Neural cell (in vitro differentiated cells): Measurements from ENCODE around the gene CPNE4. TPM values are rescaled to one million over a fixed set of nuclear protein-coding genes. Genes with fewer than 3 reads are reported as not detected.

ENCODE experiments used
- H2AFZ ChIP-seq: fragments of 200-600, 300-800 bp; sonication (generic), shearing (Covaris generic); 2 replicates; pipeline ENCODE4 v1.6.0; 2014; ENCODE audit warnings: low read depth, mild to moderate bottlenecking, antibody characterized with exemption, low read length, moderate library complexity
- H3F3A ChIP-seq: fragments of 200-600 bp; shearing (Covaris generic); 2 replicates; pipeline ENCODE4 v1.6.1; 2016; ENCODE audit warnings: mild to moderate bottlenecking, moderate library complexity, mixed read lengths, antibody characterized with exemption, low read length; ENCODE audit not compliant: insufficient read depth, poor library complexity, severe bottlenecking
- H3K27ac ChIP-seq: fragments of 200-600, 300-800 bp; sonication (generic), shearing (Covaris generic); 2 replicates; pipeline ENCODE4 v1.5.1; 2014; ENCODE audit warnings: mild to moderate bottlenecking, low read length, moderate library complexity
- H3K27me3 ChIP-seq: fragments of 300-800, 200-600 bp; sonication (generic), shearing (Covaris generic); 2 replicates; pipeline ENCODE4 v1.6.0; 2014; ENCODE audit warnings: mild to moderate bottlenecking, low read depth, low read length, moderate library complexity; ENCODE audit not compliant: insufficient read depth
- H3K36me3 ChIP-seq: fragments of 300-800, 200-600 bp; sonication (generic), shearing (Covaris generic); 2 replicates; pipeline ENCODE4 v1.5.1; 2014; ENCODE audit warnings: mild to moderate bottlenecking, antibody characterized with exemption, low read length, moderate library complexity; ENCODE audit not compliant: insufficient read depth
- H3K4me2 ChIP-seq: fragments of 300-800, 200-600 bp; sonication (generic), shearing (Covaris generic); 2 replicates; pipeline ENCODE4 v1.6.0; 2014; ENCODE audit warnings: mild to moderate bottlenecking, low read length
- H3K4me3 ChIP-seq: fragments of 300-800, 200-600 bp; sonication (generic), shearing (Covaris generic); 2 replicates; pipeline ENCODE4 v1.5.1; 2014; ENCODE audit warnings: mild to moderate bottlenecking, low read length, moderate library complexity
- H3K79me2 ChIP-seq: fragments of 200-600 bp; shearing (Covaris generic); replicated peaks from 2 replicates; pipeline ENCODE4 v1.6.0; 2014; ENCODE audit warnings: mild to moderate bottlenecking, low read length, moderate library complexity; ENCODE audit not compliant: insufficient read depth
- H3K9ac ChIP-seq: fragments of 300-800, 200-600 bp; sonication (generic), shearing (Covaris generic); 2 replicates; pipeline ENCODE4 v1.6.1; 2016; ENCODE audit warnings: mild to moderate bottlenecking, low read length, mixed read lengths
- H3K9me2 ChIP-seq: fragments of 200-600 bp; shearing (Covaris generic); 2 replicates; pipeline ENCODE4 v1.6.1; 2016; ENCODE audit warnings: mild to moderate bottlenecking, low read length, mixed read lengths; ENCODE audit not compliant: insufficient read depth
- H3K9me3 ChIP-seq: fragments of 200-600, 300-800 bp; sonication (generic), shearing (Covaris generic); 2 replicates; pipeline ENCODE4 v1.6.1; 2016; ENCODE audit warnings: mild to moderate bottlenecking, mixed run types, low read length, moderate library complexity, mixed read lengths
- H4K20me1 ChIP-seq: fragments of 200-600 bp; shearing (Covaris generic); 2 replicates; pipeline ENCODE4 v1.6.1; 2016; ENCODE audit warnings: mild to moderate bottlenecking, mixed run types; ENCODE audit not compliant: insufficient read depth
- EP300 ChIP-seq: fragments of 450-650 bp; conservative IDR thresholded peaks from 2 replicates; pipeline ENCODE4 v1.6.1; 2014; ENCODE audit warnings: antibody characterized with exemption, mild to moderate bottlenecking, moderate library complexity; ENCODE audit not compliant: poor library complexity, severe bottlenecking
- EZH2 ChIP-seq: fragments of 200-600, 300-800 bp; shearing (Covaris generic), sonication (generic); IDR thresholded peaks from 2 replicates; pipeline ENCODE4 v1.6.1; 2014; ENCODE audit warnings: antibody characterized with exemption, low read length, borderline replicate concordance, mild to moderate bottlenecking; ENCODE audit not compliant: insufficient read depth, poor library complexity, severe bottlenecking
- MXI1 ChIP-seq: fragments of 450-650 bp; conservative IDR thresholded peaks from 2 replicates; pipeline ENCODE4 v1.6.1; 2014; ENCODE audit warnings: antibody characterized with exemption, mild to moderate bottlenecking; ENCODE audit not compliant: poor library complexity, severe bottlenecking
- POLR2AphosphoS5 ChIP-seq: IDR thresholded peaks from 2 replicates; pipeline ENCODE4 v1.6.1; 2012
- RAD21 ChIP-seq: fragments of 450-650 bp; conservative IDR thresholded peaks from 2 replicates; pipeline ENCODE4 v1.6.1; 2014; ENCODE audit warnings: antibody characterized with exemption, mild to moderate bottlenecking, moderate library complexity
- SMC3 ChIP-seq: fragments of 450-650 bp; conservative IDR thresholded peaks from 2 replicates; pipeline ENCODE4 v1.6.1; 2014; ENCODE audit warnings: antibody characterized with exemption, mild to moderate bottlenecking, moderate library complexity; ENCODE audit not compliant: poor library complexity
- TAF1 ChIP-seq: IDR thresholded peaks from 2 replicates; pipeline ENCODE4 v1.6.1; 2012; ENCODE audit warnings: low read depth
- polyA plus RNA-seq: library from polyadenylated mRNA; depleted of rRNA; stranded (reverse); fragments of >200 nt; gene quantifications from 2 replicates; pipeline ENCODE4 v1.2.3, GENCODE V29; 2014
- TF ChIP-seq, protein P1 (sequence below): fragments of 450-650 bp; IDR thresholded peaks from 2 replicates; pipeline ENCODE4 v1.5.1; 2014; ENCODE audit warnings: antibody characterized with exemption, mild to moderate bottlenecking, moderate library complexity; ENCODE audit not compliant: poor library complexity, severe bottlenecking
- TF ChIP-seq, protein P2 (sequence below): IDR thresholded peaks from 2 replicates; pipeline ENCODE4 v1.6.1; 2012; ENCODE audit warnings: borderline replicate concordance

CPNE4 gene
- polyA plus RNA-seq, 1 donor from 2014 or later, result 0.59 TPM

DNA sequence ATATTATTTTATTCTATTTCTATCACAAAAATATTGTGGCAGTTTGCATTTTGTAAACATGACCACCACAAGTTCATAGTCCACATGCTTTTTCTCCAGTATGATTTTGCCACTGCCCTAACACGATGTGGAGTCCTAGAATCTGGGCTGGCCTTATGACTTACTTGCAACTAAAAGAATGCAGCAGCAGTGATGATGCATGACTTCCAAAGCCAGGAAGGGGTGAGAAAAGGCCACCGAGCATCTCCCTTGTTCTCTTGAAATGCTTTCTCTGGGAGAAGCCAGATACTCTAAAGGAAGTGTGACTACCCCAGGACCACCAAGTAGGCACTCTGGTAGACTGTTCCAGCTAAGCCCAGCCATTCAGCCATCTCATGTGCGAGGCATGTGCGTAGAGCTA, 340.4 kb downstream of the CPNE4 start:
- no peaks in the 10 kb centered on the region for H3K27me3 ChIP-seq
- H2AFZ ChIP-seq, result no peak overlapping the region
- H4K20me1 ChIP-seq, result no peaks in the 10 kb centered on the region
- H3F3A ChIP-seq, result no peaks in the 10 kb centered on the region
- H3K9me3 ChIP-seq, result no peaks in the 10 kb centered on the region
- no peak overlapping the region for H3K4me2 ChIP-seq
- no peaks in the 10 kb centered on the region for H3K9me2 ChIP-seq
- H3K27ac ChIP-seq, result no peak overlapping the region
- H3K9ac ChIP-seq, result no peak overlapping the region
- H3K79me2 ChIP-seq, result no peaks in the 10 kb centered on the region
- no peaks in the 10 kb centered on the region for H3K36me3 ChIP-seq
- H3K4me3 ChIP-seq, result no peak overlapping the region
- no peak for TF ChIP-seq TAF1

DNA sequence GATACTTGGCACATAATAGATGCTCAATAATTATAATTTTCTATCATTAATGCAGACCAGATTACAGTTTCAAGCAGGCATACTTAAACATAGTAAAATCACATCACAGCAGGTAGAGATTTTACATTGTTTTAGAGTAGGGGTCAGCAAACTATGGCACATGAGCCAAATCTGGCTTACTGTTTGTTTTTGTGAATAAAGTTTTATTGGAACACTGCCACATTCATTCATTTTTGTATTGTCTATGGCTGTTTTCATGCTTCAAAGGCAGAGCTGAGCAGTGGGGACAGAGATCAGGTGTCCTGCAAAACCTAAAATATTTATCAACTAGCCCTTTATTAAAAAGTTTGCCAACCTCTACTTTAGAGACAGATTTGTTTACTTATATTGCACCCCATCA, 342.5 kb downstream of the CPNE4 start:
- Histone ChIP-seq H3F3A (no peaks in the 10 kb centered on the region), H3K4me3 (no peak overlapping the region), H3K27me3 (no peaks in the 10 kb centered on the region), H3K27ac (no peak overlapping the region), H3K4me2 (no peak overlapping the region), H2AFZ (no peak overlapping the region), H3K9ac (no peak overlapping the region), H3K9me2 (no peaks in the 10 kb centered on the region), H3K79me2 (no peaks in the 10 kb centered on the region), H4K20me1 (no peaks in the 10 kb centered on the region), H3K36me3 (no peaks in the 10 kb centered on the region), H3K9me3 (no peaks in the 10 kb centered on the region)
- TF ChIP-seq POLR2AphosphoS5 (no peak), EP300 (no peak), MXI1 (no peak), TAF1 (no peak), SMC3 (no peak), EZH2 (no peak), RAD21 (no peak)
- TF ChIP-seq, protein P1, sequence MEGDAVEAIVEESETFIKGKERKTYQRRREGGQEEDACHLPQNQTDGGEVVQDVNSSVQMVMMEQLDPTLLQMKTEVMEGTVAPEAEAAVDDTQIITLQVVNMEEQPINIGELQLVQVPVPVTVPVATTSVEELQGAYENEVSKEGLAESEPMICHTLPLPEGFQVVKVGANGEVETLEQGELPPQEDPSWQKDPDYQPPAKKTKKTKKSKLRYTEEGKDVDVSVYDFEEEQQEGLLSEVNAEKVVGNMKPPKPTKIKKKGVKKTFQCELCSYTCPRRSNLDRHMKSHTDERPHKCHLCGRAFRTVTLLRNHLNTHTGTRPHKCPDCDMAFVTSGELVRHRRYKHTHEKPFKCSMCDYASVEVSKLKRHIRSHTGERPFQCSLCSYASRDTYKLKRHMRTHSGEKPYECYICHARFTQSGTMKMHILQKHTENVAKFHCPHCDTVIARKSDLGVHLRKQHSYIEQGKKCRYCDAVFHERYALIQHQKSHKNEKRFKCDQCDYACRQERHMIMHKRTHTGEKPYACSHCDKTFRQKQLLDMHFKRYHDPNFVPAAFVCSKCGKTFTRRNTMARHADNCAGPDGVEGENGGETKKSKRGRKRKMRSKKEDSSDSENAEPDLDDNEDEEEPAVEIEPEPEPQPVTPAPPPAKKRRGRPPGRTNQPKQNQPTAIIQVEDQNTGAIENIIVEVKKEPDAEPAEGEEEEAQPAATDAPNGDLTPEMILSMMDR, result no peak
- TF ChIP-seq, protein P2, sequence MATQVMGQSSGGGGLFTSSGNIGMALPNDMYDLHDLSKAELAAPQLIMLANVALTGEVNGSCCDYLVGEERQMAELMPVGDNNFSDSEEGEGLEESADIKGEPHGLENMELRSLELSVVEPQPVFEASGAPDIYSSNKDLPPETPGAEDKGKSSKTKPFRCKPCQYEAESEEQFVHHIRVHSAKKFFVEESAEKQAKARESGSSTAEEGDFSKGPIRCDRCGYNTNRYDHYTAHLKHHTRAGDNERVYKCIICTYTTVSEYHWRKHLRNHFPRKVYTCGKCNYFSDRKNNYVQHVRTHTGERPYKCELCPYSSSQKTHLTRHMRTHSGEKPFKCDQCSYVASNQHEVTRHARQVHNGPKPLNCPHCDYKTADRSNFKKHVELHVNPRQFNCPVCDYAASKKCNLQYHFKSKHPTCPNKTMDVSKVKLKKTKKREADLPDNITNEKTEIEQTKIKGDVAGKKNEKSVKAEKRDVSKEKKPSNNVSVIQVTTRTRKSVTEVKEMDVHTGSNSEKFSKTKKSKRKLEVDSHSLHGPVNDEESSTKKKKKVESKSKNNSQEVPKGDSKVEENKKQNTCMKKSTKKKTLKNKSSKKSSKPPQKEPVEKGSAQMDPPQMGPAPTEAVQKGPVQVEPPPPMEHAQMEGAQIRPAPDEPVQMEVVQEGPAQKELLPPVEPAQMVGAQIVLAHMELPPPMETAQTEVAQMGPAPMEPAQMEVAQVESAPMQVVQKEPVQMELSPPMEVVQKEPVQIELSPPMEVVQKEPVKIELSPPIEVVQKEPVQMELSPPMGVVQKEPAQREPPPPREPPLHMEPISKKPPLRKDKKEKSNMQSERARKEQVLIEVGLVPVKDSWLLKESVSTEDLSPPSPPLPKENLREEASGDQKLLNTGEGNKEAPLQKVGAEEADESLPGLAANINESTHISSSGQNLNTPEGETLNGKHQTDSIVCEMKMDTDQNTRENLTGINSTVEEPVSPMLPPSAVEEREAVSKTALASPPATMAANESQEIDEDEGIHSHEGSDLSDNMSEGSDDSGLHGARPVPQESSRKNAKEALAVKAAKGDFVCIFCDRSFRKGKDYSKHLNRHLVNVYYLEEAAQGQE, result no peak

DNA sequence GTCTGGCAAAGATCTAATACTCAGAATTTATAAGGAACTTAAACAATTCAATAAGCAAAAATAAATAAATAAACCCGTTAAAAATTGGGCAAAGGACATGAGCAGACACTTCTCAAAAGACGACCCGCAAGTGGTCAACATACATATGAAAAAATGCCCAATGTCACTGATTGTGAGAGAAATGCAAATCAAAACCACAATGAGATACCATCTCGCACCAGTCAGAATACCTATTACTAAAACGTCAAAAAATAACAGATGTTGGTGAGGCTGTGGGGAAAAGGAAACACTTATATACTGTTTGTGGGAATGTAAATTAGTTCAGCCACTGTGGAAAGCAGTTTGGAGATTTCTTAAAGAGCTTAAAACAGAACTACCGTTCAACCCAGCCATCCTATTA, 344.0 kb downstream of the CPNE4 start:
- Histone ChIP-seq H3K4me3 (no peak overlapping the region), H3K27ac (no peak overlapping the region), H3K79me2 (no peaks in the 10 kb centered on the region), H3F3A (no peaks in the 10 kb centered on the region), H4K20me1 (no peaks in the 10 kb centered on the region), H3K9me2 (no peaks in the 10 kb centered on the region), H3K36me3 (no peaks in the 10 kb centered on the region), H3K27me3 (no peaks in the 10 kb centered on the region), H3K4me2 (no peak overlapping the region), H3K9ac (no peak overlapping the region), H2AFZ (no peak overlapping the region), H3K9me3 (no peaks in the 10 kb centered on the region)
- TF ChIP-seq EP300 (no peak), RAD21 (no peak), TAF1 (no peak), EZH2 (no peak), POLR2AphosphoS5 (no peak), MXI1 (no peak)
- TF ChIP-seq, protein P1, result no peak
- TF ChIP-seq, protein P2, result no peak
